Ishikawa (cell line): ENCODE results near the gene ZFYVE1.

Experiments
- RAD21 ChIP-seq: IDR thresholded peaks from 2 replicates; pipeline ENCODE4 v1.6.1; 2012; ENCODE audit warnings: low read depth
- TAF1 ChIP-seq: IDR thresholded peaks from 2 replicates; pipeline ENCODE4 v1.6.1; 2012; ENCODE audit warnings: low read depth, mild to moderate bottlenecking

DNA sequence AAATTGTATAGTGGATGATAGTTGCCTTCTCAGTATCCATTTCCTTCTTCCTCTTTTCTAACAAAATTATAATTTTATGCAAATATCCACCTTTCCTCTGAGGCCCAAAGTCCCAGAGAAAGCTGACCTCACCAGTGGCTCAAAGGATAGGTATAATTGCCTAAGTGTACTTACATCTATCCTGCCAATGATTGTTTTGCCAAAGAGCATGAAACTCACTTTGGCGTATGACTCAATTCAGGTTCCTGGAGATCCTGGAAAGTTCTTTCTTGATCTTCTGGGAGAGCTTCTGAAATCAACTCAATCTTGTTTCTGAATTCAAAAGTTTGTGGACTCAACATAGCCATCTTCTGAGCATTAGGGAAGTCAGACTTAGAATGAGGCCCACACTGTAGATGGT is 20.9 kb upstream of the ZFYVE1 start:
- no peak for TF ChIP-seq TAF1
- no peak for TF ChIP-seq RAD21
